Dedifferentiated amniotic fluid mesenchymal stem cell (primary cell): ENCODE results near the gene TBL1X.
A peak's percentile ranks its signal among the peaks of the same experiment; 100 is the strongest.
"Not testable (repeated sequence)": the region's sequence is repeated elsewhere in the genome, so short reads cannot be mapped to it uniquely, and the experiment has no call there.

ENCODE experiments used
- DNase-seq: peaks from one replicate; pipeline ENCODE4 v3.0.0-alpha.2; 2016; ENCODE audit errors: extremely low spot score

The TBL1X gene

DNA sequence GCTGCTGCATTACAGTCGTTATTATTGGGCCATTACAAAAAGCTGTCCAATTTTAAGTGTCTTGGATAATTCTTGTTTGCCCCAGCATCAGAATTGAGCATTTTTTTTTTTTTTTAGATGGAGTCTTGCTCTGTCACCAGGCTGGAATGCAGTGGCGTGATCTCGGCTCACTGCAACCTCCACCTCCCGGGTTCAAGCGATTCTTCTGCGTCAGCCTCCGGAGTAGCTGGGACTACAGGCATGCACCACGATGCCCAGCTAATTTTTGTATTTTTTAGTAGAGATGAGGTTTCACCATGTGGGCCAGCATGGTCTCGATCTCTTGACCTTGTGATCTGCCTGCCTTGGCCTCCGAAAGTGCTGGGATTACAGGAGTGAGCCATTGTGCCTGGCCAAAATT, 71.3 kb downstream of the TBL1X start:
- not testable (repeated sequence) for DNase-seq

DNA sequence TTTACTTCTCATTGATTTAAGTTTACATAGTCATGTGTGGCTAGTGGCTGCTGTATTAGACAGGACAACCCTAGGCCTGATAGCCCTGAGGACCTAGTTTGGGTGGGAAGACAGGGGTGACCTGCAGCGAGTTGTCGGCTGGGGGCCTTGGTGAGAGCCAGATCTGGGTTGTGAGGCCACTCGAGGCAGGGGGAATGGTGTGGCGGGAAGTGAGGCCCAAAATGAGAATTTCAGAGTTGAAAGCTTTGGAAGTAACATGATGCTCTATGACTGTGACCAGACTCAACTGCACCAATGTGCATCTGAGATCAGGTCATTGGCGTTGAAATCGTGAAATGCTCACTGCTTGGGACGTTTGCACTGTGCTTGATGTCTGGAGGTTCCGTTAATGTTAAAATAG, 72.9 kb downstream of the TBL1X start:
- DNase-seq, result no peak

DNA sequence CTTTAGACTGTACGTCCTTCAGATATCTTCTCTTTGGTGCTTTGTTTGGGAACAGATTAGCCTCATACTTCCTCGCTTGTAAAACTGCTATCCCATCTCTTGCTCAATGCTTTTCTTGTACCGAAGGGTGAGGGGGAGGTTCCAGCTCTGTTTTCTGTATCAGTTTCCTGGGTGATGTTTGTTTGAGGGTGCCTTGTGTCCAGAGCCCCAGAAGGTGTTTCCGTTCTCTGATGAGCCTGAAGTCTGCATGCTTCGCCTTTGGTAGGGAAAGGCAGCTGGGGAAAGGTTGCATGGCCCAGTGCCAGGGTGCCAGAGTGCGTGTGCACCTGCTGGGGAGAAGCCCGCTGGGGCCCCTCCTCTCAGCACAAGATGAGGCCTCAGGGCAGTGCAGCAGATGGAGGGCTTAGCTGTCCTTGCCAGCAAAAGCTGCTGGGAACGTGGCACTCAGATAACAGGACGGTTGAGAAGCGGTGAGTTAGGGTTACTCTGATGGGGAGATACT, 73.7 kb downstream of the TBL1X start:
- DNase-seq, result no peak

DNA sequence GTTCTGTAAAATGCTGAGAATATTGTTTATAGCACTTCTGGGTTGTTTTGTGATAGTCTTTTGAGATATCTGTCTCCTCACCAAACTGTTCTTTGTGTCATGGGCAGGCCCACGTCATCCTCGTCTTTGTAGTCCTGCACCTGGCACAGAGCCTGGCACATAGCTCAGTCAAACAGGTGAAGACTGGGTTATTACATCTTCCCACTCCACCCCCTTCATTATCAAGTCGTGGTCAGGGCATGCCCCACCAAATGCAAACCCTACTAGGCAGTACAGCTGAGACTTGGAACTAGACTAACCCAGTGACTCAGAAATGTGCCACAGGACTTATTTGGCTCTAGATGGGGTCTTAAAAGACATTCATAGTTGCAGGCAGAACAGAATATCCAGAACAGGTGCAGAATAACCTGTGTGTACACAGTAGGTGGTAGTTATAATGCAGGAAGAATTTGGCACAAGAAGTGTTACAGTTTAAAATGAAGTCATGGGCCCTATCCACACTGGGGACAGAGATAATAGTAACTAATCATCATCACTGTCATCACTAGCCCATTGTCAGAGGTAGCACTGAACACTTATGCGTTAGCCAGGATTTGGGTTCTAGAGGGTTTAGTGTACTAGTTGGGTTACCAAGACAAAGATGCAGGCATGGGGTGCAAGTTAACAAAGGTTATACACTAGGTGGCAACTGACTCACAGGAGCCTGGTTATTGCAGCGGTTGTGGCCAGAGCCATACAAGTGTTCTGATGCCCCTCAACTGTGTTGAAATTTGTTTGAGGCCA, 74.9 kb downstream of the TBL1X start:
- DNase-seq, result no peak

DNA sequence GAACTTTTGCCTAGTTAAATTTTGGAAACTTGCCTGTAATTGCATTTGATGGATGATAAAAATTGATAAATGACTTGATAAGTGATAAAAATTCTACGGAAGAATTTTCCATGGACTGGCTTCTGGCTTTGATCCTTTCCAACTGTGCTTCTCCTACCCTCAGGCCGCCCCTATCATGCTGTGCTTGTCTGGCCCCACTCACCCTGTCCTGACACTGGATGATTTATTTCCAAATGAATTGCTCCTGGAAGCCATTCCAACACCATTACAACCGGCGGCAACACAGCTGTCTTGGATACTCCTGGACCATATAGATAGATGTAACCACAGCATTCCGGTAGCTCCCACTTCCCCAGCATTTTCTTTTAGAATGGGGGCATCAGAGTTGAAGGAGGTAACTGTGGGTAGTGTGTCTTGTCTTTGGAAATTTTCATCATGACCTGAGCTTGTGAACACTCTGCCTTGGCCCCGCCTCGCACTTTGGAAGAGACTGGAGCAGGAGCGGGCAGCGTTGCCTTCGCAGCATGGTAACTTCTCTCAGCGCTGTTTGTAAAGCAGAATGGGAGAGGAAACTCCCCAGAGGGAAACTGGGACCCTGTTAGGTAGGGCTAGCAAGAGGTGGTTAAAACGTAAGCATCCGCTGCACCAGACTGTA, 77.4 kb downstream of the TBL1X start:
- DNase-seq, result no peak

DNA sequence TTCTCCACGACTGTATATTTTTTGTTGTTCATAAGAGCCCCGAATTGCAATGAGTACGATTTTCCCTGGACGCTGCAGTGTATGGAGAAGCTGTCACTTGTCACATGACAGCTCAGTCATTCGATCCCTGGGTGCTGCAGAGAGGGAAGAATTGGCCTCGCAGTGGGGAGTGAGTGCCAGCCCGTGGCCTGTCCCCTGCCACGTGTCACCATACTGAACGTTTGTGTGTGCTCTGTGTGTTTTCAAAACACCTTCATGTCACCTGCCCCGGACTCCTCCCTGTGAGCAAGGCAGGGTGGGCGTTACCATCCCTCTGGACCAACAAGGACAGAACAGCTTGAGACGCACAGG, 77.9 kb downstream of the TBL1X start:
- no peak for DNase-seq

DNA sequence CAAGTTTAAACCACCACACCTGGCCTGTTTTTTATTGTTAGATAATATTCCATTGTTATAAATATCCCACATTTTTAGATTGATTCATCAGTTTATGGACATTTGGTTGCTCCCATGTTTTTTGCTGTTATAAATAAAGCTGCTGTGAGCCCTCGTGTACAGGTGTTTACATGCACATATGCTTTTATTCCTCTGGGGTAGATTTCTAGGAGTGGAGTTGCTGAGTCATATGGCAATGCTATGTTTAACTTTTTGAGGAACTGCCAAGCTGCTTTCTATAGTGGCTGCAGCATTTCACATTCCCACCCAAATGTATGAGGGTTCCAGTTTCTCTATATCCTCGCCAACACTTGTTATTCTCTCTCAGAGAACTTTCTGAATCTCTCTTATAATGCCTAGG, 90.5 kb downstream of the TBL1X start:
- DNase-seq, result no peak

DNA sequence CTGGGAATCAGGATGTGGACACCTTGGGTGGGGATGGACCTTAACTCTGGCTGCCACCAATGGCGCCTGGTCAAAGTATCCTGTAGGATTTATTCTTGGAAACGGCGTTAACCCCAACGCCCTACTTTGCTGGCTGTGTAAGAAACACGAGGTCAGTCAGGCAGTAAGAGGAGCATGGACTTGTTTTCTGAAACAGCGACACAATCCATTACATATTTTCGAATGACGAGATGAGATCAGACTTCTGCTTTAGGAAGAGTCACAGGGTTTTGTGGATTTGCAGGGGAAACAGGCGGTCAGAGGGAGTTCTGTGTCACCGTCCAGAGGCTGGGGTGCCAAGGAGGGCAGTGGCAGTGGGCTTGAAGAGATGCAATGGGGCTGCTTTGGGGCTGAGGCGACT, 92.2 kb downstream of the TBL1X start:
- no peak for DNase-seq

DNA sequence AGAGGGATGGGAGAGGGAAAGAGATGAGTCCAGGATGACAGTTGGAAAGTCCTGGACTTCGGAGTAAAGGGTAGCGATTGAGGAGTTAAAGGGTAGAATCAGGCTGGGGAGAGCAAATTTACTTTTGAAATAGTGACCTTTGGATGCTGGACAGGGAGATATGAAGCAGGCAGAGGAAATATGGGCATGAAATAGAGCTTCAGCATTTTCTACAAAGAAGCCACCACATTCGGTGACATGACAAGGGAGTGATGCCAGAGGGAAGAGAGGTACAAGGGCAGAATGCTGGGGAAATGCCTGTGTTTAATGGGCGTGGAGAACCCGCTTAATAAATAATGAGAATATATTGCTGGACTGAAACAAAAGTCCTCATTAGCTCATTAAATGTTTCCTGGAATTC, 92.7 kb downstream of the TBL1X start:
- no peak for DNase-seq

DNA sequence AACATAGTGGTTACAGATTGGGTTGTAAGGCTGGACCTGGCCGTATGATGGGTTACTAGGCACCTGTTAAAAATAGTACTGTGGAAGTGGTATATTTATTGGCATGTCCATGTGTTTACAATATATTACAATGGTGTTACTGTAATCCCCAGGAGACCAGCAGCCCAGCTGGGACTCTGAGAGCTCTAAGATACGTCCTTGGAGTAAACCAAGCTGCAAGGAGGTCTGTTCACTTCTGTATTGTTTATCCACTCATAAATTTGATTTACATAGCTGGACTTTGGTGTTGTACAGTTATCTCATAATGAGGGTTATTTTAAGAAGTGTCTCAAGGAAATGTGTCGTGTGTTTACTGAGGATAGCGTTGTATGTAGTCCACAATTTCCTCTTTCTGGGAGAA, 93.8 kb downstream of the TBL1X start:
- no peak for DNase-seq

DNA sequence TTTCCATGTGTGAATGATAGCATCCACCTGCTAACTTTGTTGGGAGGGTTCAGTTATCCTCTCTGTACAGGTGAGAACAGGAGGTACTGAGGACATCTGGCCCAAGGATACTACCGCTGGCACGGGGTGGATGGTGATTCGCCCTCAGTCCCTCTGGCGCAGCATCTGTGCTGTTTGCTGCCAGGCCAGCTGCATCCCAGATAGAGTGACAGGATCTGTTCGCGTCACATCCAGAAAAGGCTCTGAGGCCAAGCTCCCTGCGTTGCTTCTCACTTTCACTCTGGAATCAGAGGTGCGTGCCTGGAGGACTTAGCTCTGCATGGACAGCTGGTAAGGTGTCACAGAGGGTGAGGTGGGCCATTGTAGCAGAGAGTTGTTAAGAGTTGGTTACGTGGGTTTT, 95.4 kb downstream of the TBL1X start:
- DNase-seq, result no peak

DNA sequence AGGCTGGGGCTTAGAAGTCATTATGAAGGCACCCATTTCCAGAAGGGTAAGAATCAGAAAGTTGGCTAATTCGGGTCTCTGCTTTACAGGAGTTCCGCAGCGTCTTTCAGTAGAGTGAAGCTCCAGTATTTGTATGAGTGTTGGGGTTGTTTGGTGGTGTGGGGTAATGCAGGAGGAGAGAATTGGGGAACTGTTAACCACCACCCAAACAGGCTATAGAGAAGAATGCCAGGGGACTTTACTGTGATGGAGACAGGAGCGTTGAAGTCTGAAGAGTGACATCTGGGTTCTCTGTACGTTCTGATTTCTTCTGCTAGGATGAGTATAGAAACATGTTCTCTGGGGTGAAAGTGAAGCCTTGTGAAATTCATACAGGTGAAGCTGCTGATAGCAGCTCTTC, 96.3 kb downstream of the TBL1X start:
- no peak for DNase-seq

DNA sequence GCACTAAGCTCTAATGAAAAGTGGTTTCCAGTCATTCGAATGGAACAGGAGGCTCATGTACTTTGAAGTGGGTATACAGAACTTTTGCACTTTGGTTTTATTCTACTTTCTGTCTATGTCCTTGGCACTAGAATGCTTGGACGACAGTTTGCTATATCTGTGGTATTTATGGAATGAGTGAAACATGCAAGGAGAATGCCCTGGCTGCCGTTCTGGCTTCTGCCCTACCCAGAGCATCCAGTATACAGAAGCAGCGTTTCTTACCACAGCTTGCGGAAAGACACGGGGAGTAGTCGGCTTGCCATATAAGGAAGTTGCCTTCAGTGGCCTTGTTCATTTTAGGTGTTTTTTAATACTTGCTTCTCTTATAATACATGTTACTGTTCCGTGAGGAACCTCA, 98.0 kb downstream of the TBL1X start:
- peak; percentile 70 for DNase-seq

DNA sequence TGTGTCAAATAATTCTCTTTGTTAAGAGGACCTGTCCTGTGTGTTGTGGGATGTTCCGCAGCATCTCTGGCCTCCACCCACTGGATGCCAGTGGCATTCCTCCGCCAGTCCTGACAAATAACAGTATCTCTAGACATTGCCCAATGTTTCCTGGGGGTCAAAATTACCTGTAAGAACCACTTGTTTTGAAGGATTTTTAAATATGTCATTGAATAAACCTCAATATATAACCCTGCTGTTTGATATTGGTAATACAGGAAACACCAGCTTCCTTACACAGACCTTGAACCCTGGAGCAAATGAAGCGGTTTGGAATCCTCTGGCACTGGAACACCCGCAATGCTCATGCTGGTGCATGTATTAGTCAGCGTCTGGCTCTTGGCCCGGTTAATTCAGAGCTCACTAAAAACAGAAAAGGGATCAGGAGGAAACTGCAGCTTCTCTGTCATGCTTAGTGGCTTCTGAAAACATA, 101.3 kb downstream of the TBL1X start:
- DNase-seq, result peak; percentile 43

DNA sequence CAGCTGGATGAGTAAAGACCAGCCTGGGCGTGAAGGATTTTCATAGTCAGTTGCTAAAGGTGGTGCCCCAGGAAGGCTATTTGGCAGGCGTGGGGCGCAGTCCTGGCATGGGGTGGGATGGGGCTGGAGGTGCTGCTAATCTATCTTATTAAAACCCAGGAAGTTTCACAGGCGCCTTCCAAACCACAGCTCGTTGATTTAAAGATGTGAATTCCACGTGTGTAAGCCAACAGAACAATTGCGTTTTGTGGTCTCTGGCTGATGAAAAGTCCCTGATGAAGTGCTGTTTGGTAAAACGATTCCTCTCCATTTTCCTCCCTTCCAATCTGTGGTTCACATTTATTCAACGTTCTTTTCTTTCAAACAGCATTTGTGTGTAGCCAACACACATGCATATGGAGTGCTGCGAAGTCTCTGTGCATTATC, 105.0 kb downstream of the TBL1X start:
- DNase-seq, result no peak

DNA sequence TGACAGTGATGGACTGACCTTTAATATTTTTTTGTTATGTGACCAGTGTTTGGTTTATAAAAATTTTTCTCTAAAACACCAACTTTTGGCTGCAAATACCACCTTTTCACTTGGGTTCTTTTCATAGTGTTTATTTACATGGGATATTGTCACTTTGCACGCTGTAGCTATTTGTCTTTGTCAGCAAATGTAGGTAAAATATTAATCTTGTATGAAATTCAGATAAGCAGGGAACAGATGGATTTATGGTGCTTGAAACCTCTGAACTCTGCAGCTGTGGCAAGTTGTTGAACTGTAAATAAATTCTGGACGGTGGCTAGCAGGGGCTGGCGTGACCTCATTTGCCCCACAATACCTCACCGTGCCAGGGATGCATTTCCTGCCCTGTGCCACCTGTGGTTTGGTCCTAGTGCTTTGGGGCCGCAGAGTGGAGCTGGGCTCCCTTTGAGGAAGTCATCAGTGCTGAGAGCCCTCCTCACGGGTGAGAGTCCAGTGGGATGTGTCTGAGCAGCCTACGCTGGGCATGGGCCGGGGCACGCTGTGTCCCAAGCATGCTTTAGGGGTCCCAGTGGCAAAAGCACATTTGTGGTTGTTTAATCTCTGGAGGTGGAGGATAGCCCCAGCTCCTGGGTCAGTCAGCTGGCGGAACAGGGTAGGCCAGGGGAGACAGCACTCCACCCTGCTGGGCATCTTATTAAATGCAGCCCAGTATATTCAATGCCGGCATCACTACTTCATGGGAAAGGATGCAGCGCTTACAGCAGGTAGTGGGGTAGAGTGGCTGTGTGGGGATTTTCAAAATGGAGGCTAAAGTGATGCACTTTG, 108.6 kb downstream of the TBL1X start:
- no peak for DNase-seq

DNA sequence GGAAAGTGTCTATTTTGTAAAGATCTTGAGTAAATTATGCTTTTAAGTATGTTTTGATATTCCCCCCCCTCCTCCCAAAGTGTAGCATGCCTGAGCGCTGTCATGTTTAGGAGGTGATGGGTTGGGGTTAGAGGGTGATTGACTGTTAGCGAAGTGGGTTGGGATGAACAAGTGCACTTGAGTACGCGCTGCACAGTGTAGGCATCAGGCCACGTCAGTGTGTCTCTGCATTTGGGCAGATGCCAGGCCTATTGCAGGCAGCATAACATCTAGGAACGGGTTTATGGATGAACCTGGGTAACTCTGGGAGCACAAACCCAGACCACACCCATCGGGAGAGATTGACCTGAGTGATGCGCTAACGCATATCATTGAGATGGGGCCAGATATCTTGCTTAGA, 111.2 kb downstream of the TBL1X start:
- DNase-seq, result no peak

DNA sequence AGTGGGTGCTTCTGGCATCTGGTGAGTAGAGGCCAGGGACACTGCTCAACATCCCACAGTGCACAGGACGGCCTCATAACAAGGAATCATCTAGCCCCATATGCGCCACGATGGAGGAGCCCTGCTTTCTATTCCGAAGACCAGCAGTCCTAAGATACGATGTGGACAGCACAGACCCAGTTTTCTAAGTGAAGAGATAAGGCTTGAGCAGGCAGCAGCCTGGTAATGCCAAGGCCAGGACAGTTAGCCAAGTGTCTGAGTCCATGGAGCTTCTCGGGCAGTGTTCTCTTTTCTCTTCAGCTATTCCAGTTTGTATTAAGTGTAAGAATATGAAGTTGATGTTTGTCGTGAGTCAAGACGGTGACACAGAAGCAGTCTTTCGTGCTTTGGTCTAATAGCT, 112.7 kb downstream of the TBL1X start:
- no peak for DNase-seq

DNA sequence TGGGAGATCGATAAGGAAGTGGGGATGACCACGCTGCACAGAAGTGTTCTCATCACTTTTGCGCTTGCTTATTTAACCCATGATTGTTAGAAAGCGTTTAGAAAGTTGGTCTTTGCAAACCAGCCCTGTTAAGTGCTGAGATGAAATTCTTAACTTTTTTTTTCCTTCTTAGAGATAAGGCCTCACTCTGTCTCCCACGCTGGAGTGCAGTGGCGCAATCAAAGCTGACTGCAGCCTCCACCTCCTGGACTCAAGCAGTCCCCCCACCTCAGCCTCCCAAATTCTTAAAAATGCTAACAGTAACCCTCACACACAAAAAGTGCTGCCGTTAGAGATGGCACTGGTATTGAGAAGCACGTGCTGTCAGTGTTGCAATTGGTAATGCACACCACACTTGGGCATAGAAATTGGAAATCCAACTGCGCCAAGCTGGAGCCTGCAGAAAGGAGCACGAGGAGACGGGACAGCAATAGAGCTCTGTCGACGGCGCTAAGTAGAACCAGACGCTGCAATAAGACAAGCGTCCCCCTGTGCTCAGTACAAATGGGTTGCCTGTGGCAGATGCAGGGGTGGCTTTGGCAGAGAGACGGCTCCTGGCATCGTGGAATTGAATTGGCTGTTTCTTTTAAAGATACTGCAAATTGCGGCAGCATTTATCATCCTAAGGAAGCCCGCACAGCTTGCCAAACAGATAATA, 113.4 kb downstream of the TBL1X start:
- DNase-seq, result no peak

DNA sequence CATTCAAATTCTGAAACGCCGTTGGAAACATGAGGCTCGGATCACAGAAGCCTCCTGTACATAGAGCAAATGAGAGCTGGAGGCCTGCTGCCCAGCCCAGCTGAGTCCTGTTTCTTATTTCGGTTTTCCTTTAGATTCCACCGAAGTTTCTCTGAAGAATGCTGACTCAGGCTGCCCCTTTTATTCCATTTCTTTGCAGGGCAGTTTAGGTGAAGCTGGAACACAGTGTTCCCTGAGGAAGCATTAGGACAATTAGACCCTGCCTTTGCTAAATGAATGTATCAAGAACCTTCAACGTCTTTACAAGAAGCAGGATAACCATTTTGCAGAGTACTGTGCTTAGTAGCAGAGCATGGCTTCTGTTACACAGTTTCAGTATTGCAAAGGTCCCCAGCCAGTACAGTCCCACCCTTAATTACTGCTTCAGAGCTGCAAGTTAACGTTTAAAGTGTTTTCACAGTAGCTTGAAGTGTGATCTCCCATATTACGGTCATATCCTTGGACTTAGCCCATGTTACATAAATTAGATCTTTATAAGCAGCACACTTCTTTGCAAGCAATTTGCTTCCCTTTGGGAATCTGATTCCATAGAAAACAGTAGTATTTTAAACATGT, 117.0 kb downstream of the TBL1X start:
- DNase-seq, result no peak

DNA sequence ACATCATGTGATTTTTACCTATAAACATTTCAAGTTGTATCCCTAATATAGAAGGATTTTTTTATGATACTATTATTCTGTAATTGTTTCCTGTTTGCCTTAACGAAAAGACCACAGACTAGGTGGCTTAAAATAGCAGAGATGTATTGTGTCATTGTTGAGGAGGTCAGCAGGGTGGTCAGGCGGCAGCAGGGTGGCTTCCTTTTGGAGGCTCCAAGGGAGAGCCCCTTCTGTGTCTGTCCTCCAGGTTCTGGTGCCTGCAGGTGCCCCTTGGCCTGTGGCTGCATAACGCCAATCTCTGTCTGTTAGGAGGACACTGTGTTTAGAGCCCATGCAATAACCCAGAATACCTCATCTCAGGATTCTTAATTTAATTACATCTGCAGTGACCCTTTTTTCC, 118.1 kb downstream of the TBL1X start:
- no peak for DNase-seq
